K562 (cell line): ENCODE measurements around the gene ATRIP. TPM values are rescaled to one million over a fixed set of nuclear protein-coding genes. Genes with fewer than 3 reads are reported as not detected.

Experiments
- CREB1 ChIP-seq, 2 experiments: sonication (generic) in 1 of 2; formaldehyde crosslinking in 1 of 2; IDR thresholded peaks; 2 replicates each; pipeline versions ENCODE4 v1.6.1 to v1.8.0; 2012 to 2022; ENCODE audit warnings: inconsistent platforms in 1 of 2, mild to moderate bottlenecking in 1 of 2, missing genetic modification reagents in 1 of 2, moderate library complexity in 1 of 2
- ETV5 ChIP-seq: sonication (generic); formaldehyde crosslinking; IDR thresholded peaks from 2 replicates; pipeline ENCODE4 v1.4.0; 2020; ENCODE audit warnings: low read depth, mild to moderate bottlenecking, missing genetic modification reagents
- RAD21 ChIP-seq, 2 experiments: fragments of 250-450 bp in 1 of 2; fragments of 450-650 bp in 1 of 2; sonication (Bioruptor Pico) in 1 of 2; formaldehyde crosslinking in 1 of 2; IDR thresholded peaks in 1 of 2; conservative IDR thresholded peaks in 1 of 2; 2 replicates each; pipeline versions ENCODE4 v1.4.0 to v1.8.0; 2020 to 2022; ENCODE audit warnings: mild to moderate bottlenecking in 2 of 2, moderate library complexity in 1 of 2
- RBM39 ChIP-seq: fragments of 200-400 bp; formaldehyde crosslinking; optimal IDR thresholded peaks from 2 replicates; pipeline ENCODE3; 2018; ENCODE audit warnings: low read depth, low read length
- USF1 ChIP-seq: sonication (generic); formaldehyde crosslinking; IDR thresholded peaks from 2 replicates; pipeline ENCODE4 v1.9.0; 2022; ENCODE audit warnings: mild to moderate bottlenecking, missing genetic modification reagents
- ZFX ChIP-seq: sonication (generic); formaldehyde crosslinking; IDR thresholded peaks from 2 replicates; pipeline ENCODE4 v1.8.0; 2022; ENCODE audit warnings: mild to moderate bottlenecking, missing genetic modification reagents, moderate library complexity
- ZNF146 ChIP-seq: IDR thresholded peaks from one replicate; pipeline ENCODE4 v1.6.1; 2018; ENCODE audit warnings: missing compliant biosample characterization; ENCODE audit not compliant: unreplicated experiment
- polyA plus RNA-seq, 8 experiments: library from polyadenylated mRNA; depleted of rRNA in 4 of 8; stranded (reverse) in 5 of 8; unstranded in 3 of 8; fragments of >200 nt; fragmentation: Nextera tagmentation in 2 of 8; fragmentation: Illumina TruSeq in 1 of 8; extraction: Ambion mirVana in 2 of 8; extraction: Trizol in 1 of 8; gene quantifications; 2 replicates each; pipeline versions ENCODE4 v1.2.1 to v1.2.3, GENCODE V29; 2011 to 2014; ENCODE audit warnings: inconsistent platforms in 1 of 8, missing spikeins in 1 of 8
- total RNA-seq, 7 experiments: library from RNA; depleted of rRNA in 6 of 7; stranded (reverse); fragments of >200 nt in 6 of 7; fragmentation: Illumina TruSeq in 2 of 7; extraction: Trizol in 2 of 7; gene quantifications; 2 replicates each; pipeline versions ENCODE4 v1.2.1 to v1.2.3, GENCODE V29; 2011 to 2021; ENCODE audit warnings: low replicate concordance in 1 of 7
- TF ChIP-seq, protein P1 (sequence below): fragments of 450-650 bp; IDR thresholded peaks from 2 replicates; pipeline ENCODE4 v1.6.1; 2016; ENCODE audit warnings: mild to moderate bottlenecking, moderate library complexity
- TF ChIP-seq, protein P2 (sequence below): fragments of 450-650 bp; IDR thresholded peaks from 2 replicates; pipeline ENCODE4 v1.6.1; 2014; ENCODE audit warnings: low read depth, mild to moderate bottlenecking, moderate library complexity, borderline replicate concordance
- TF ChIP-seq, protein P3 (sequence below): sonication (generic); formaldehyde crosslinking; IDR thresholded peaks from 2 replicates; pipeline ENCODE4 v1.8.0; 2022; ENCODE audit warnings: mild to moderate bottlenecking, low read depth, missing genetic modification reagents

Gene ATRIP
- total and polyA plus RNA-seq, 9 of the 15 experiments (the other 6 are each of a cell fraction or from before 2014, with no cell fraction given), result 1.7 to 15.7 (median 10.5) TPM

GRCh38 chr3:48472923-48473616 is 26.5 kb downstream of the ATRIP start (continued):
- TF ChIP-seq, protein P1, sequence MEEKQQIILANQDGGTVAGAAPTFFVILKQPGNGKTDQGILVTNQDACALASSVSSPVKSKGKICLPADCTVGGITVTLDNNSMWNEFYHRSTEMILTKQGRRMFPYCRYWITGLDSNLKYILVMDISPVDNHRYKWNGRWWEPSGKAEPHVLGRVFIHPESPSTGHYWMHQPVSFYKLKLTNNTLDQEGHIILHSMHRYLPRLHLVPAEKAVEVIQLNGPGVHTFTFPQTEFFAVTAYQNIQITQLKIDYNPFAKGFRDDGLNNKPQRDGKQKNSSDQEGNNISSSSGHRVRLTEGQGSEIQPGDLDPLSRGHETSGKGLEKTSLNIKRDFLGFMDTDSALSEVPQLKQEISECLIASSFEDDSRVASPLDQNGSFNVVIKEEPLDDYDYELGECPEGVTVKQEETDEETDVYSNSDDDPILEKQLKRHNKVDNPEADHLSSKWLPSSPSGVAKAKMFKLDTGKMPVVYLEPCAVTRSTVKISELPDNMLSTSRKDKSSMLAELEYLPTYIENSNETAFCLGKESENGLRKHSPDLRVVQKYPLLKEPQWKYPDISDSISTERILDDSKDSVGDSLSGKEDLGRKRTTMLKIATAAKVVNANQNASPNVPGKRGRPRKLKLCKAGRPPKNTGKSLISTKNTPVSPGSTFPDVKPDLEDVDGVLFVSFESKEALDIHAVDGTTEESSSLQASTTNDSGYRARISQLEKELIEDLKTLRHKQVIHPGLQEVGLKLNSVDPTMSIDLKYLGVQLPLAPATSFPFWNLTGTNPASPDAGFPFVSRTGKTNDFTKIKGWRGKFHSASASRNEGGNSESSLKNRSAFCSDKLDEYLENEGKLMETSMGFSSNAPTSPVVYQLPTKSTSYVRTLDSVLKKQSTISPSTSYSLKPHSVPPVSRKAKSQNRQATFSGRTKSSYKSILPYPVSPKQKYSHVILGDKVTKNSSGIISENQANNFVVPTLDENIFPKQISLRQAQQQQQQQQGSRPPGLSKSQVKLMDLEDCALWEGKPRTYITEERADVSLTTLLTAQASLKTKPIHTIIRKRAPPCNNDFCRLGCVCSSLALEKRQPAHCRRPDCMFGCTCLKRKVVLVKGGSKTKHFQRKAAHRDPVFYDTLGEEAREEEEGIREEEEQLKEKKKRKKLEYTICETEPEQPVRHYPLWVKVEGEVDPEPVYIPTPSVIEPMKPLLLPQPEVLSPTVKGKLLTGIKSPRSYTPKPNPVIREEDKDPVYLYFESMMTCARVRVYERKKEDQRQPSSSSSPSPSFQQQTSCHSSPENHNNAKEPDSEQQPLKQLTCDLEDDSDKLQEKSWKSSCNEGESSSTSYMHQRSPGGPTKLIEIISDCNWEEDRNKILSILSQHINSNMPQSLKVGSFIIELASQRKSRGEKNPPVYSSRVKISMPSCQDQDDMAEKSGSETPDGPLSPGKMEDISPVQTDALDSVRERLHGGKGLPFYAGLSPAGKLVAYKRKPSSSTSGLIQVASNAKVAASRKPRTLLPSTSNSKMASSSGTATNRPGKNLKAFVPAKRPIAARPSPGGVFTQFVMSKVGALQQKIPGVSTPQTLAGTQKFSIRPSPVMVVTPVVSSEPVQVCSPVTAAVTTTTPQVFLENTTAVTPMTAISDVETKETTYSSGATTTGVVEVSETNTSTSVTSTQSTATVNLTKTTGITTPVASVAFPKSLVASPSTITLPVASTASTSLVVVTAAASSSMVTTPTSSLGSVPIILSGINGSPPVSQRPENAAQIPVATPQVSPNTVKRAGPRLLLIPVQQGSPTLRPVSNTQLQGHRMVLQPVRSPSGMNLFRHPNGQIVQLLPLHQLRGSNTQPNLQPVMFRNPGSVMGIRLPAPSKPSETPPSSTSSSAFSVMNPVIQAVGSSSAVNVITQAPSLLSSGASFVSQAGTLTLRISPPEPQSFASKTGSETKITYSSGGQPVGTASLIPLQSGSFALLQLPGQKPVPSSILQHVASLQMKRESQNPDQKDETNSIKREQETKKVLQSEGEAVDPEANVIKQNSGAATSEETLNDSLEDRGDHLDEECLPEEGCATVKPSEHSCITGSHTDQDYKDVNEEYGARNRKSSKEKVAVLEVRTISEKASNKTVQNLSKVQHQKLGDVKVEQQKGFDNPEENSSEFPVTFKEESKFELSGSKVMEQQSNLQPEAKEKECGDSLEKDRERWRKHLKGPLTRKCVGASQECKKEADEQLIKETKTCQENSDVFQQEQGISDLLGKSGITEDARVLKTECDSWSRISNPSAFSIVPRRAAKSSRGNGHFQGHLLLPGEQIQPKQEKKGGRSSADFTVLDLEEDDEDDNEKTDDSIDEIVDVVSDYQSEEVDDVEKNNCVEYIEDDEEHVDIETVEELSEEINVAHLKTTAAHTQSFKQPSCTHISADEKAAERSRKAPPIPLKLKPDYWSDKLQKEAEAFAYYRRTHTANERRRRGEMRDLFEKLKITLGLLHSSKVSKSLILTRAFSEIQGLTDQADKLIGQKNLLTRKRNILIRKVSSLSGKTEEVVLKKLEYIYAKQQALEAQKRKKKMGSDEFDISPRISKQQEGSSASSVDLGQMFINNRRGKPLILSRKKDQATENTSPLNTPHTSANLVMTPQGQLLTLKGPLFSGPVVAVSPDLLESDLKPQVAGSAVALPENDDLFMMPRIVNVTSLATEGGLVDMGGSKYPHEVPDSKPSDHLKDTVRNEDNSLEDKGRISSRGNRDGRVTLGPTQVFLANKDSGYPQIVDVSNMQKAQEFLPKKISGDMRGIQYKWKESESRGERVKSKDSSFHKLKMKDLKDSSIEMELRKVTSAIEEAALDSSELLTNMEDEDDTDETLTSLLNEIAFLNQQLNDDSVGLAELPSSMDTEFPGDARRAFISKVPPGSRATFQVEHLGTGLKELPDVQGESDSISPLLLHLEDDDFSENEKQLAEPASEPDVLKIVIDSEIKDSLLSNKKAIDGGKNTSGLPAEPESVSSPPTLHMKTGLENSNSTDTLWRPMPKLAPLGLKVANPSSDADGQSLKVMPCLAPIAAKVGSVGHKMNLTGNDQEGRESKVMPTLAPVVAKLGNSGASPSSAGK, result peak; percentile 7; the same call in 1 of the 2 replicates
- TF ChIP-seq ZNF146 (CRISPR knock-in tag) (no peak), CREB1 (IDR thresholded peaks at IDR 0.05) (peak; percentile 80), CREB1 (CRISPR knock-in tag; IDR thresholded peaks at IDR 0.05) (peak; percentile 78), ETV5 (CRISPR knock-in tag) (peak; percentile 49; the same call in 1 of the 2 replicates), RAD21 (CRISPR knock-in tag; conservative IDR thresholded peaks at IDR 0.05 in 1 of 2, IDR thresholded peaks at IDR 0.05 in 1 of 2) (peak in 1 of 2 experiments; percentile 22; a peak in 1 of 4 replicates), RBM39 (peak; percentile 45), ZFX (CRISPR knock-in tag) (peak; percentile 88), USF1 (0 out of 2 replicates have a peak, but pooled peaks have one; percentile 10)
- TF ChIP-seq, protein P2, sequence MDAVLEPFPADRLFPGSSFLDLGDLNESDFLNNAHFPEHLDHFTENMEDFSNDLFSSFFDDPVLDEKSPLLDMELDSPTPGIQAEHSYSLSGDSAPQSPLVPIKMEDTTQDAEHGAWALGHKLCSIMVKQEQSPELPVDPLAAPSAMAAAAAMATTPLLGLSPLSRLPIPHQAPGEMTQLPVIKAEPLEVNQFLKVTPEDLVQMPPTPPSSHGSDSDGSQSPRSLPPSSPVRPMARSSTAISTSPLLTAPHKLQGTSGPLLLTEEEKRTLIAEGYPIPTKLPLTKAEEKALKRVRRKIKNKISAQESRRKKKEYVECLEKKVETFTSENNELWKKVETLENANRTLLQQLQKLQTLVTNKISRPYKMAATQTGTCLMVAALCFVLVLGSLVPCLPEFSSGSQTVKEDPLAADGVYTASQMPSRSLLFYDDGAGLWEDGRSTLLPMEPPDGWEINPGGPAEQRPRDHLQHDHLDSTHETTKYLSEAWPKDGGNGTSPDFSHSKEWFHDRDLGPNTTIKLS, result peak; percentile 54; the same call in 1 of the 2 replicates
- TF ChIP-seq, protein P3, sequence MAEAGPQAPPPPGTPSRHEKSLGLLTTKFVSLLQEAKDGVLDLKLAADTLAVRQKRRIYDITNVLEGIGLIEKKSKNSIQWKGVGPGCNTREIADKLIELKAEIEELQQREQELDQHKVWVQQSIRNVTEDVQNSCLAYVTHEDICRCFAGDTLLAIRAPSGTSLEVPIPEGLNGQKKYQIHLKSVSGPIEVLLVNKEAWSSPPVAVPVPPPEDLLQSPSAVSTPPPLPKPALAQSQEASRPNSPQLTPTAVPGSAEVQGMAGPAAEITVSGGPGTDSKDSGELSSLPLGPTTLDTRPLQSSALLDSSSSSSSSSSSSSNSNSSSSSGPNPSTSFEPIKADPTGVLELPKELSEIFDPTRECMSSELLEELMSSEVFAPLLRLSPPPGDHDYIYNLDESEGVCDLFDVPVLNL (CRISPR knock-in tag), result no peak
